LNCaP clone FGC (cell line): Measurements from ENCODE around the gene MESP2.

Experiments used
- DNase-seq: peaks from one replicate; pipeline ENCODE4 v3.0.0-alpha.2; 2011; ENCODE audit warnings: low read depth
- H3K4me3 ChIP-seq: 2 replicates; pipeline ENCODE4 v1.5.1; 2011; ENCODE audit warnings: mild to moderate bottlenecking, low read depth, low read length, control low read depth
- CTCF ChIP-seq: IDR thresholded peaks from 2 replicates; pipeline ENCODE4 v1.5.1; 2012; ENCODE audit warnings: mild to moderate bottlenecking; ENCODE audit not compliant: control insufficient read depth, insufficient read depth; ENCODE audit errors: extremely low read depth

Gene MESP2

DNA sequence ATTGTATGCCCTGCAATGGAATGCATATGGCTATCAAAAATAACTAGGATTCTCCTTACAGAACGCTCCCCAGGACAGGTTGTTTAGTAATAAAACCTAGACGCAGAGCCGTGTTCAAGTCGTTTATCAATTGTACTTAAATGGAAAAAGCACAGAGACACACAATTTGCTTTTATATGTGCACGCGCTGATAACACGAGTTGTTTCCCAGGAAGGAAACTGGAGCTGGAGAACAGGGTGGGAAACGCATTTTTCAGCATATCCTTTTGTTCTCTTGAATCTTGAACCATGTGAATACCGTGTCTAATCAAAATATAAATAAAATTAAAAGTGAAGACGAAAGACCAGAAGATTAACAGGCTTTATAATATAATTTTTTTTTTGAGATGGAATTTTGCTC, 42.2 kb downstream of the MESP2 start:
- no peak overlapping the region for H3K4me3 ChIP-seq
- no peak for DNase-seq
- no peak for TF ChIP-seq CTCF

- no peak for TF ChIP-seq CTCF
- H3K4me3 ChIP-seq, result no peak overlapping the region
- DNase-seq, result no peak
These were observed 44.8 kb downstream of the MESP2 start for GRCh38 chr15:89820666-89821611.

GRCh38 chr15:89822026-89822425, 45.9 kb downstream of the MESP2 start:
- no peak overlapping the region for H3K4me3 ChIP-seq
- DNase-seq, result no peak
- TF ChIP-seq CTCF, result no peak

- TF ChIP-seq CTCF, result no peak
- no peak overlapping the region for H3K4me3 ChIP-seq
- no peak for DNase-seq
These were observed 46.4 kb downstream of the MESP2 start for GRCh38 chr15:89822611-89822950.

DNA sequence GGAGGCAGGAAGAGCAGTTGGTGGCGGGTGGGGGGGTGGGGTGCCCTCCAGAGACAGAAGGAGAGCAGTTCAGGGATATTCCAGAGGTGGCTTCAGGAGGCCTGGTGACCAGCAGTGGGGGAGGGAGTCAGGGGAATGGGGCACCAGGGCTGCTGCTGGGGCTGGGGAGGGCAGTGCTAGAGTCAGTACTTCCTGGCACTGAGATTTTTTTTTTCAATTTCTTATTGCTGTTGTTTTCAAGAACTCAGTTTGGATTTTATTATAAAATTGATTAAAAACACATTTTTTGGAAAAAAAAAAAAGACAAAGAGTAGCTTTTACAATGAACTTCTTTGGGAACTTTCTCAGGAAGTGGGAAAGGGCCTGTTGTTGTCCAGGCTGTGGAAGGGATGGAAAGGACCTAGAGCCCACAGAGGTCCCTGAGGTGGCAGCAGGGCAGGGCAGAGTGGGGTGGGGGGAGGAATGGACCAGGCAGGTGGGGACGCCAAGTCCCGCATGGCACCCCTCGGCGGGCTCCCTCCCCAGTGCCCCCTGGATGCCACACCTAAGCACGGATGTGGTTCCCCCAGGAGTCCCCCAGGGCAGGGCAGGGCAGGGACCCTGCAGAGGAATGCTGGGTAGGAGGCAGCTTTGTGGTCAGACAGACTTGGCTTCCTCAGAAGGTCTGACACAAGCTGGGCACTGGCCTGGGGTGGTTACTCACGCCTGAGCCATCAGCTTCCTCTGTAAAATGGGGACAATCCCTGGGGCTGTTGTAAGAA, 47.0 kb downstream of the MESP2 start:
- no peak overlapping the region for H3K4me3 ChIP-seq
- DNase-seq, result no peak
- TF ChIP-seq CTCF, result no peak

DNA sequence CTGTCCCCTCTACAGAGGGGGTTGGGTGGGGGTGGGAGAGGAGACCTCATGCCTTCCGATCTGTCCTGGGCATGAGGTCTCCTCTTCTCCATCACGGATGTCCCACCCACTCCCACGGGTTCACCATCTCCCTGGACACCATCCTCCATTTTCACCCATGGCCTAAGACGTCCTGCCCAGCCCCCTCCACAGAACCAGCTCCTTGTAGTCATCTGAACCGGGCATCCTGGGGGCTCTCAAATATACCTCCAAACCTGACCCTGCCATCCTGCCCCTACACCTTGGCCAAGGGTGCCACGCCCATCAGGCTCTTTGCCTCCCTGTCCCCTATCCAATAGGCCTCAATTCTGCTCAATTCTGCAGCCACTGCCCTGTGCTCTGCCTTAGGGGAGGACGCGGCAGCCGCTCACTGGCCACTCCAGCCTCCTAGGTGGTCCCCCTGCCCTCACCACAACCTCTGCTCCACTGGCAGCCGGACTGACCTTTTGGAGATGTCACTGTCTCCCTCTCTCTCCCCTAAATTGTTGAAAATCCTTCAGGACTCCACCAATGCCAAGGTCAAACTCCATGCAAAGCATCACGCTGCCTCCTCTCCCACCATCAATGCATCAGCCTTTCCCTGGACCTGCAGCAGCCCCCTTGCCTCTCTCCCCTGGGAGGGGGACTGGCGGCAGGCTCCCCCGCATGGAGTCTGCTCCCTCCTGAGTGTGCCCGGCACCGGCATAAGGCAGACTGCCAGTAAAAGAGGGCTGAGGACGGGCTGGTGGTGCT, 47.9 kb downstream of the MESP2 start:
- DNase-seq, result no peak
- no peak overlapping the region for H3K4me3 ChIP-seq
- TF ChIP-seq CTCF, result no peak
